HG02571 (cell line): ENCODE results near the gene FOXF1.

Experiments used
- ATAC-seq: cut with Tn5 transposase; IDR thresholded peaks from one replicate; pipeline ENCODE4 v1.9.1; 2021; ENCODE audit warnings: mild to moderate bottlenecking, moderate library complexity; ENCODE audit not compliant: unreplicated experiment

Gene FOXF1

DNA sequence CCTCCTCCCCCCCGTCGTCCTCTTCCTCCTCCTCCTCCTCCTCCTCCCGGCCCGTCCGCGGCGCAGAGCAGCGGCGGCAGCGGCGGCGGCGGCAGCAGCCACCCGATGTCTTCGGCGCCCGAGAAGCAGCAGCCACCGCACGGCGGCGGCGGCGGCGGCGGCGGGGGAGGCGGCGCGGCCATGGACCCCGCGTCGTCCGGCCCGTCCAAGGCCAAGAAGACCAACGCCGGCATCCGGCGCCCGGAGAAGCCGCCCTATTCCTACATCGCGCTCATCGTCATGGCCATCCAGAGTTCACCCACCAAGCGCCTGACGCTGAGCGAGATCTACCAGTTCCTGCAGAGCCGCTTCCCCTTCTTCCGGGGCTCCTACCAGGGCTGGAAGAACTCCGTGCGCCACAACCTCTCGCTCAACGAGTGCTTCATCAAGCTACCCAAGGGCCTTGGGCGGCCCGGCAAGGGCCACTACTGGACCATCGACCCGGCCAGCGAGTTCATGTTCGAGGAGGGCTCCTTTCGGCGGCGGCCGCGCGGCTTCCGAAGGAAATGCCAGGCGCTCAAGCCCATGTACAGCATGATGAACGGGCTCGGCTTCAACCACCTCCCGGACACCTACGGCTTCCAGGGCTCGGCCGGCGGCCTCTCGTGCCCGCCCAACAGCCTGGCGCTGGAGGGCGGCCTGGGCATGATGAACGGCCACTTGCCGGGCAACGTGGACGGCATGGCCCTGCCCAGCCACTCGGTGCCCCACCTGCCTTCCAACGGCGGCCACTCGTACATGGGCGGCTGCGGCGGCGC, at the start of gene FOXF1:
FOXF1 (plus strand) TSS at position 63 of the 797 bp plus-strand sequence; CDS start at position 106, 43 bp downstream.
- no peak for ATAC-seq

DNA sequence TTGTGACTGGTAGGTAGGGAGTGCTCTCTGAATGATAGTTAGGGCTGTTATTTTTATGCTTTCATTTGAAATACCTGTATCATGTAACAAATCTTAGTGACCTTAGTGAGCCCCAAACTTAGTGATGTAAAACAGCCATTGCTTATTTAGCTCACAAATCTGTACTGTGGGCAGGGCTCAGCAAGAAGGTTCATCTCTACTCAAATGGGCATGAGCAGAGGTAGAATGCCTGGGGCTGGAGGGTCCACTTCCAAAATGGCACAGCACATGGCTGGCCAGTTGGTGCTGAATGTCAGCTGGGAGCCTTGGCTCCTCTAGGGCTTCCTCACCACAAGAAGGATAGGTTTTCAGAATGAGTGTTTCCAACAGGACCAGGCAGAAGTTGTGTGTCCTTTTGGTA, 49.3 kb upstream of the FOXF1 start:
- ATAC-seq, result no peak

DNA sequence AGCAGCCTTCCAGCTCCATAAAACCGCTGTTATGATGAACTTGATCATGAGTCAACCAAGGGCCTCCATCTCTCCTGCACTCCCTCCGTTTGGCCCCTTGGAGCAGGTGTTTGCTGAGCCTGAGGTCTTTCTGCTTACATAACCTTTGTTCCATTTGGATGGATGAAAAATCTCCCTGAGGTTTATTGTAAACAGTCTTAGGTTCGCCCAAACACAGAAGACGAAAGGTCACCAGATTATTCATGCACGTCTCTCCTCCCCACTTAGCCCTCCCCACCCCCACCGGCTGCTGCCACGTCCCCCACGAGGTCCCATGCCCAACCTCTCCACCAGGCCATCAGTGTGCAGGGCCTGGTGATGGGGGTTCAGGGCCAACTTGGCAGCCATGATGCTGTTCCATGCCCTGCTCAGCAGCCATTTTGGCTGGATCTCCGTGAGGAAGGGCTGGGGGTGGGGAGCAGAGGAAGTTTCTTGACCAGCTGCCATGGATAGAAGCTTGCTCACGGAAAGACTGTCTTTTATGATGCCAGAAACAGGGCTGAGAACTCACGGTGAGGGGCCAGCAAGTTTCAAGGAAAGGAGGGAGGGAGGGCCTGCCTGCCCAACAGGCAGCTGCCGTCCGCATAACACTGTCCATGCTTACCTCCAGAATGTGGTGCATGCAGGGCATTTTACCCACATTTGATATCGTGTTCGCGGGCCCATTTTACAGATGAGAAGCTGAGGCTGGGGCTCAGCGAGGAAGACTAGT, 47.8 kb upstream of the FOXF1 start:
- no peak for ATAC-seq

DNA sequence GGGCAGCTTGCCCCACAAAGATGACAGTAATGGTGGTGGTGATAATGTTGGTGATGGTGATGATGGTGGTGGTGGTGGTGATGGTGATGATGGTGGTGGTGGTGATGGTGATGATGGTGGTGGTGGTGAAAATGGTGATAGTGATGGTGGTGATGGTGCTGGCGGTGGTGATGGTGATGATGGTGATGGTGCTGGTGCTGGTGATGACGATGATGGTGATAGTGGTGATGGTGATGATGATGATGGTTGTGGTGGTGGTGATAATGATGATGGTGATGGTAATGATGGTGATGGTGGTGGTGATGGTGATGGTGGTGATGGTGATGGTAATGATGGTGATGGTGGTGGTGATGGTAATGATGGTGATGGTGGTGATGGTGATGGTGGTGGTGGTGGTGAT, 46.3 kb upstream of the FOXF1 start:
- ATAC-seq, result no peak

DNA sequence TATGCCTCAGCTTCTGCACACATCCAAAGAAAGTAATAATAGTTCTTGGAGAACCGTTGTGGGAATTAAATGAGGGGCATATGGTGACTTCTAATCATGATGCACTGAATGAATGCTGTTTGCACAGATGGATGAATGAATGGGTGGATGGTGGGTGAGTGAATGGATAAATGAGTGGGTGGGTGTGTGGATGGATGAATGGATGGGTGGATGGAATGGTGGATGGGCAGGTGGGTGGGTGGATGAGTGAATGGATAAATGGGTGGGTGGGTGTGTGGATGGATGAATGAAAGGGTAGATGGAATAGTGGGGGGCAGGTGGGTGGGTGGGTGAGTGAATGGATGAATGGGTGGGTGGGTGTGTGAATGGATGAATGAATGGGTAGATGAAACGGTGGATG, 44.9 kb upstream of the FOXF1 start:
- no peak for ATAC-seq

DNA sequence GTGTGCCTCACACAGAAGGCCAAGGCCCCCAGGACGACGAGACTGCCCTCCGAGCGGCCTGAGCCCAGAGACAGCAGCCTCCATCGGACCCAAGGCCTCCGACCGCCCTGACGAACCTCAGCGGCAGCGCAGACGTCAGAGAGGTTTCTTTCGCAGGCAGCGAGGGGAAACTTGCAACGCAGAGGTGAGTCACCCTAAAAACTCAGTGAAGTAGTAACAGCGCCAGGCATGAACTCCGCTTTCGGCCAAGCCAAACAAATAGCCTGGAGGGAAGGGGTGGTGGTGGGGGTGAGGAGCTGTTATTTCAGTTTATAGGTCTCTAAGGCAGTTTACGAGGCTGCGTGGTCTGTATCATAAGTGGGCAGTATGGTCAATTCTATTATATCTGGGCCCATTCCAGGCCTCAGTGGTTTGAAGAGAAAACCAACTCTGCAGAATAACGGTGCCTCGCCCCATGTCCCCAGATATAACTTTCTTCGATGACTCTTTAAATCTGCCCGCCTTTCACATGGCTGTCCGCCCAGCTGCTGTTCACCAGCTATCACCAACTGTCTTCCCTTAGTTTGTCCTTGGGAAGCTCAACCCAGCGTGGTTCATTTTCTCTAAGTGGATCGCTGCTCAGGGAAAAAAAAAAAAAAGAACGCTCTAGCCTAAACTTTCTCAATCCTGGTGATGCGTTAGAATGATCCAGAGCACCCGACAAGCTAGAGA, 43.5 kb upstream of the FOXF1 start:
- no peak for ATAC-seq

DNA sequence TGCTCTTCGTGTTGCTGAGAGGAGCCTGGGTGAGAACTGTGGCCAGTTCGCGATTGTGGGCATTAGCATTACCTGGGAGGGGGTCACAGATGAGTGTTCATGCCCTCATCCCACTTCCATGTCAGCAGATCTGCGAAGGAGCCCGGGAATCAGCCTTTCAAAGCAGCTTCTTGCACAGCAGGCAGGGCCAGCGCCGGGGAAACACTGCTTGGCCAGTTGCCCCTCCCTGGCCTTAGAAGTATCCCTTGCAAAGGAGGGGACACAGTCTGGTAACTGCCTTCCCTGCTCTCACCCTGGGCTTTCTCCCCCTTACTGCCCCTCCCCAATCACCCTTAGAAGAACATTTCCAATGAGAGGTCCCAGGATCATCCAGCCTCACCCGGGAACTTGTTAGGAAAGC, 42.8 kb upstream of the FOXF1 start:
- ATAC-seq, result no peak

DNA sequence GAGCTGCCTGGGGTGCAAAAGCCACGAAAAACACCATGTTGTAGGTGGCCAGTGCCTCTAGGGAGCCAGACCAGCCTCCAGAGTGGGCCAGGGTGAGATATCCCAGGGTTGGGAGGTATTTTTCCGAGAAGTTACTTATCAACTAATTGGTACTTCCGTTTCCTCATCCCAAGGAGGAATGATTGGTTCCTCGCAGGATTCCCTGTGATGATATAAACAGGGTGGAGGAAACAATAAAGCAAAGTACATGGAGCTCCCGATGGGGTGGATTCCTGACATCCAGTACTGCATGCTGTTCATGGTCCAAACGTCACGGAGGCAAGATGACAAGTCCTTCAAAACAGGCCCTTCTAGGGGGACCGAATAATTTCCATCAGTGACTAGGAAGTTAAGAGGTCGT, 39.4 kb upstream of the FOXF1 start:
- no peak for ATAC-seq

DNA sequence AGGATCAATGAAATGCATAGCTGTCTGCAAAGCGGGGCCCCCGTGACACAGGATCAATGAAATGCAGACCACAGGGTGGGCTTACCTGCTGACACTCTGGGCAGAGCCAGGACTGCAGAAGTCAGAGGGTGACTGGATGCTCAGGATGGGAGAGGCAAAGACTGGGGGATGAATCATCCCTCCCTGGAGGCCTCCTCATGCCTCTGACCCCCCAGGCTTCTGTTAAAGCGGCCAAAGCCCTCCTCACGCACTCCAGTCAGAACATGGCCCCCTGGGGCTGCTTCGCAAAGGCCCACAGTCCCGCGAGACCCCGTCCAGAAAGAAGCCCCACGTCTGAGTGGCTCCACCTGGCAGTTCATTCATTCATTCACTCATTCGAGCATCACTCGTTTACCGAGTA, 38.4 kb upstream of the FOXF1 start:
- no peak for ATAC-seq

DNA sequence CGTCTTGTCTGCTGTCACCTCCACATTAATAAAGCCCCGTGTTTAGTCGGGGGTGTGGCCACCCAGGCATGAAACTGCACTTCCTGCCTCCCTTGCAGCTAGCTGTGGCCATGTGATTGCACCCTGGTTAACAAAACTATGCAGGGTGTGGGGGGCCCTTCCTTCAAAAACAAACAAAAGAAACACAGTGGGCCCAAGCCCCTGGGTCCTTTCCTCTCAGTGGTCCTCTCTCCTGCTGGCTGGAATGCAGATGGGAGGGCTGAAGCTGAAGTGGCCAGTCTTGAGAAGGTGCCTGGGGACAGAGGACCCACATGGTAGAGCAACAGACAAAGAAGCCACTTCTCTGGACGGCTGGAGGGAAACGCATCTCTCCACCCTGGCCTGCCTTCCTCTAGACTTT, 38.0 kb upstream of the FOXF1 start:
- no peak for ATAC-seq

DNA sequence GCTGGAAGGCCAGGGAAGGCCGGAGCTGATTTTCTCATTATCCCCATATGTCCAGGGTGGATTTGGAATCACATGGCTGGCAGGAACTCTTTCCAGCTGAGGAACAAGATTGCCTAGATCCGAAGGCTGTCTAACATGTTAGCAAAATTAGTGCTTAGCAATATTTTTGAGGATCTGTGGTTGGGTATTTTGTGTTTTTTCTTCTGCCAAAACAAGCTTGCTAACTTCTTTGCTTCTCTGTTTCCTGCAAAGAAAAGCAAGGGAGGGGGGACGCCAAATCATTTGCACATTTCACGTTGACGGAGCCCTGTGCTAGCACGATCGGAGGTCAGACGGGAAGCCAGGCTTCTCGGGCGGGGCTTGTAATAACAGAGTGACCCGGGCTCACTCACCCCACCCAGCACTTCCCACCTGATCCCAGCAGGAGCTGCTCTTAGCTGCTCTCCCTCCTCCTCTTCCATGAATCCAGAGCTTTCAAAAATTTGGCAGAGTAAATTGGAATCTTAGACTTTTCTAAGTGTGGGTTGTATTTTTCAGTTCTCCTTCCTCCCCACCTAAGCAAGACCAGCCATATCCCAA, 33.3 kb upstream of the FOXF1 start:
- no peak for ATAC-seq

DNA sequence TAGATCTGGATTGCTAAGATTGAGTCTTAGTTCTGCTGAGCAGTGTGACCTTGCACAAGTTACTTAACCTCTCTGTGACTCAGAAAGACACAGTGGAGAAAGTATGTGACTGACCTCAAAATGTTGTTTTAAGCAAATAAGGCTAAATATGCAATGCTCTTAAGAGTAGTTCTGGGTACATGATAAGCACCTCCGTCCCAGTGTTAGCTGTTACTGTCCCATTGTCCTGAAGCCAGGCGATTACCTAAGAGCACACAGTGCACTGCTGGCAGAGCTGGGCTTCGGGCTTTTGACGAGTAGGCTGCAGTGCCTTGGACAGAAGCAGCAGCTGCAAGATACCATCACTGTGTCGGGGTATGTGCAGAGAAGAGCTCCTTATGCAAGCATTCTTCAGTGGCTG, 32.7 kb upstream of the FOXF1 start:
- ATAC-seq, result no peak

DNA sequence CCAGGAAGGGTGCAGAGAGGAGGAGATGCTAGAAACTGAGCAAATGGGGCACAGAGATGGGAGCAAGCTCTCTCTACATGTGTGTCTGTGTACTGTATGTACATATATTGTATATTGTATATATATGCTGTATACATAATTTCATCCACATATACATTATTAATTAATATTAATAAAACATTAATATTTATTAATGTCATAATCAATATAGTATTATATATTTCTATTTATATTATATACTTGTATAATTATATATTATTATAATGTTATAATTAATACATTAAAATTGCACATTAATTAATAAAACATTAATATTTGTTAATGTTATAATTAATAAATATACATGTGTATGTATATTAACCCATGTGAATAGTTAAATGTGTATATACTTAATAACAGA, 31.5 kb upstream of the FOXF1 start:
- no peak for ATAC-seq

DNA sequence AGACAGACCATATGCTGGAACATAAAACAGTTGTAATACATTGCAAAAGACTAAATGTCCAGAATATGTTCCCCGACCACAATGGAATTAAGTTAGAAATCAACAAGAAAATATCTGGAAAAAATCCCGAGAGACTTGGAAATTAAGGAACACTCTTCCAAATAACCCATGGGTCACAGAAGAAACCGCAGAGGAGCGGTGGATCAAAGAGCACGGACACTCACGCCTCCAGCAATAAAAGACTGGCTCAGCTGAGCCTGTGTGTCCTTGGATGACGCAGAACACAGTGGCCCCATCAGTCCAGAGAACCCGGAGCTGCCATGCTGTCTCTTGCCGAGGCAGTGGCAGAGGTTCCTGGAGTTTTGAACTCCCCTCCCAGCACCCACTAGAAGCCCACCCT, 30.9 kb upstream of the FOXF1 start:
- ATAC-seq, result no peak

DNA sequence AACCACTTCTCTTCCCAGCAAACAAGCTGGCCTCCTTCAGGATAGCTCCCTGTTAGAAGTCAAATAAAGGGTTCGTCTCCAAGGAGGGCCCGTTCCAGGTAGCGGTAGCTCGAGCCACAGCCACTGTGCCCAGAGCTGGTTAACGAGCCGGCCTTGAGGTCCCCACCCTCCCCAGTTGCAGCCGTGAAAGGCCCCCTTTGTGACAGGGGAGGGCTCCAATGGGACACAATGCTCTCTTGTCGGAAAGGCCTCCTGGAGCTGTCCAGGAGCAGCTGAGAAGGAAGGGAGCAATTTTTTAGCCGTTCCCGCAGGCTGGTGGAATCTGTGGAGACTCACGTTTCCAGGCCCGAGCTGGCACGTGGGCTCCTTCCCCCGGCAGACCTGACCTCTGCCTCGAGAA, 29.9 kb upstream of the FOXF1 start:
- ATAC-seq, result no peak

DNA sequence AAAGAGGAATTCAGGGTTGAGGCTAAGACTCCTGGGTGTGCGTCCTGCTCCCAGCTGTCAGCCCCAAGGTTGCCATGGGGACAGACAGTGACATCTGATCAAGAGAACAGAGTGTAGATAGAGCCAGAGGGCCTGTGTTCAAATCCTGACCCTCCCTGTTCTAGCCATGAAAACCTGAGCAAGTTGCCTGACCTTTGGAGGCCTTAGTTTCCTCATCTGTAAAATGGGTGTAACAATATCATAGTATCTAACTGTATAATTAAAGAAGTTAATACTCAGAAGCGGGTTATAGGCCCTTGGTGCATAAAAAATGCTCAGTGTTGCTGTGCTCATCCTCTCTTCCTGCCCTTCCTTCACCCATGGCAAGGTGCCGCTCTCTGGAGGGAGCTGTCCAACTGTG, 28.7 kb upstream of the FOXF1 start:
- ATAC-seq, result no peak

DNA sequence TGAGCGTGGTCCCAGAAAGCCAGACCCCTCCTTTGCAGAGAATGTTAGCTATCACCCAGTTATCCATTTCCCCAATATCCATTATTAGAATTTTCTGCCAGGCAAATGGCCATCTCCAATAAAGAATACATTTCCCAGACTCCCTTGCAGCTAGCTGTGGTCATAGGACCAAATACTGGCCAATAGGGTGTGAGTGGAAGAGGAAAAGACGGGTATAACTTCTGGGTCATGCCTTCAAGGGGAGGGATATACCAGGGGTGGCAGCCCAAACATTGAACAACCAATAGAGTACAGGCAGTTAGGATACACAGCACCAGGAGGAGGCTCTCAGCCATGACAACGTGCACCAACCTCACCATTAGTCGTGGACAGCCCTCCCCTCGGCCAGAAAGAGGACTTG, 26.1 kb upstream of the FOXF1 start:
- ATAC-seq, result no peak

DNA sequence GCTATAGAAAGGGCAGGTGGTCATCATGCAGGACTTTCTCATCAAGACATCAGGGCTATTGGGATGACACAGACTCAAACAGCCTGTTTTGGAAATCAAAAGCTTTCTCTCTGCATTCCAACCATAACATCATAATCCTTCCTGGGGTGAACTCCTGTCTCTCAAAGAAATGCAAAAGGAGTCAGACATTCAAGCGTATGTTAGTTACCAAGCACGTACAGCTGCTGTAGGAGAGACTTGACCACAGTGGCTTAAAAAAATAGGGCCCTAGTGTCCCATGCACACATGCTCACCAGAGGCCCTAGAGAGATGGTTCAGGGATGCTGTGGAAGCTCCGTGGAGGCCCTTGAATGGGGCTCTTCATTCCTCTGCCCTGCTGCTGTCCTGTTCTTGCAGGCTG, 24.6 kb upstream of the FOXF1 start:
- no peak for ATAC-seq

DNA sequence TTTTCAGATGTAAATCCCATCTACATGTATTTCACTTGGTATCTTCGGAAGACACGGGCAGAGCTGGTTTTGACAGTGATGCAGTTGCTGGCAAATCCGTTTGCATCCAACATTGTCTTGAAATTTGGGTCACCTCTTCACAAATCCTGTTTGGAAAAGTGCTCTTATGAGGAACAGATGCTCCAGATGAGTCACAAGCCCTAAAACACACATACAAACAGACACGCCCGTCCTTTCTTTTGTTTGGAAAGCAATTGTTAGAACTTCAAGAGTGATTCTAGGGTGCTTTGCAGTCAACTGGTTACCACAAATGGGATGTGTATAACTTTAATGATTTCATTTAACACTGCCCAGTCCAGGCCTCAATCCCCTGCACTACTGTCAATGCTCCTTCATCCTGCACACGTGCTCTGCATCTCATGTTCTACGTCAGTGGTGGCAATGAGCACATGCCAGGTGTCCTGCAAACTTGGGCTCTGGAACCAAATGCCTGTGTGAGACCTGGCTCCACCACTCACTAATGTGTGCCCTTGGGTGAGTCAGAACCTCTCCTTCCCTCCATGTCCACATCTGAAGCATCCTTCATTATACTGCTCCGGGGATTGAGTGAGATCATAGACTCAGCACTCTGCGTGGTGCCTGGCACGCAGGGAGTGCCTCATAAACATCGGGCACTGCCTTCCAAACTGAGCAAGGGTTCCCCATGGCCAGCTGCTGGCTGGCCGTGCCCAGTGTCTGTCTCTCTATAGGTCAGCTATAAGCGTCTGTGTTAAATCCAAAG, 19.3 kb upstream of the FOXF1 start:
- no peak for ATAC-seq

DNA sequence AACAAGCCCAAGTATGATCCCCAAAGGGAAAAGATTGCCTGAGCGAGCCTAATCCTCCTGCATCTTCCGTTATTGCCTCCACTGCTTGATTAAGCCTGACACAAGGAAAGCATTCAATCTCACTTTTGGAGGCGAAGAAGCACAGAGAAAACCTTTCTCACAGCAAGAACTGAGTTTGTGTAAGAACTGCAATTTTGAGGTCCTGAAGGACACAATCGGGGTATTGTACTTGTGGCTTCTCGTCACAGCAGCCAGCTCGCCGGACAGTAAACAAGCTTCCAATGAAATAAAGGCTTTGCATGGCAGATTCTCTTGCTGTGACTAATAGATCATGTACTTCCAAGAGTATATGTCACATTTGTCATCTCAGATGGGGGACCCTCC, 18.7 kb upstream of the FOXF1 start:
- ATAC-seq, result no peak
